ENCODE measurements around the gene HES7. TPM values are rescaled to one million over a fixed set of nuclear protein-coding genes. Genes with fewer than 3 reads are reported as not detected.

HES7 gene
- total RNA-seq, 1 donor from 2014 or later: 0.55 TPM

DNA sequence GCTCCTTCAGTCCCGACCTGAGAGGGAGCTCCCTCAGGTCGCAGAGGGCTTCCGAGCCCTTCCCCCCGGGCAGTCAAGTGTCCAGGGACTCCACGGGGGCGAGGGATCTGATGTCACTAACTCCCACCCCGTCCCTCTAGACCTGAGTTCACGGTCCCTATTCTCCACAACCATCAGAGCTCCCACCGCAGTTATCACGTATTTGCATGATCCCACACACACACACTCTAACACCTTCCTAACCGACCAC, 32.0 kb upstream of the HES7 start:
- intact Hi-C loops (cut with micrococcal nuclease): loop anchor here (1.0 to 10.0 kb wide), 10 partner anchors 17 to 921 kb away; partner anchors contain the start of genes CHD3, CTC1, DVL2 and PHF23

DNA sequence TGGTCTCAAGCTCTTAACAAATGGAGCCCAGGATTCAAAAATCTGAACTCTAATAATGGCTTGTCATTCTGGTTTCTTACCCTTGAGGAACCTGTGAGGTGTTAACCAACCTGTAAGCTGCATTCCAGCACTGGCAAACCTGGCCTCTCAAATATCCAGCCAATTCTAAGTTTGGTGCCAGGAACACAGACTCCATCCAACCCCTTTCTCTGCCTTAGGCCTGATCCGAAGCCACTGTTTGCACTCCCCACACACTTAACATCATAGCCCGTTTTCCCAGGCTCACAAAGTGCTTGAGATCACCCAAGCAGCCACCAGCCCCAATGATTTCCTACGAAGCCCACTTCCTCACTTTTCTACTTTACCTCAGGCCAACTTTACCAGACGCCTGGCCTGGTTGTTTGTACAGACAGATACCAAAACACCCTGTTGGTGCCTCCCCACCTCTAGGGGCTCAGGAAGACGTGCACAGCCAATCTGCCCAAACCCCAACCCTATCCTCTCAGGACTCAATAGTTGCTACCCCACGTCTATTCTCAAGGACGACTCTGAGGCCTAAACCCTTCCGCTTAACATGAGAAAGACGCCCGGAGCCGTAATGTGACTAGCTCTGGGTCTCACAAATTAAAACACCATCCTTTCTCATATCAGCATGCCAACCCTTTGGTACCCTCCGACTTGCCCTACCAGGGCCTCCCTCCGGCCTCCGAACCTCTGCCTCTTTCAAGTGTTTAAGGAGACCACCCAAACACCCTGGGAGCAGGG, 31.5 kb upstream of the HES7 start:
- intact Hi-C loops (cut with micrococcal nuclease): loop anchor here (10.0 kb wide), 2 partner anchors 271 to 921 kb away; partner anchors contain the start of genes CHD3, DVL2 and PHF23

DNA sequence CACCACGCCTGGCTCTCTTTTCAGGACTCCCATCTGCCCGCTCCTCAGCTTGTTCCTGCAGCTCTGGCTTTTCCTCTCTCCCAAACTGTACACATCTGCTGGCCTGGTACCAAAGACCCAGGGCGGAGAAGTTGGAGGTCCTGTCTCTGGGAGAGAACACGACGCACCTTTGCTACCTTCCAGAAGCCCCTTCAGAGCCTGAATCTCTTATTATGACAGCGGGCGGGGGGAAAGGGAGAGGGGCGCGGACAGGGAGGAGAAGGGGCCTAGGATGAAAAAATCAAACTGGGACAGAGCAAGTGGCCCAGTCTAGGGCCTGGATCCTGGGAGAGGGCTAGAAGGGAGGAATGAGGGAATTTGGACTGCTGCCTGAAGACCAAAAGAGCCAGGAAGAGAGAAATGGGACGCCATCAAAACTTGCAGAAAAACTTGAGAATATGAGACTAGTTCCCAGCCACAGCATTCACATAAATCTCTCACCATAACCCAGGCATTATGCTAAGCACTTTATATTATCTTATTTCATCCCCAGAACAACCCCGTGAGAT, 30.8 kb upstream of the HES7 start:
- intact Hi-C loops (cut with micrococcal nuclease): loop anchor here (10.0 kb wide), 2 partner anchors 270 to 920 kb away; partner anchors contain the start of genes CHD3, DVL2 and PHF23

DNA sequence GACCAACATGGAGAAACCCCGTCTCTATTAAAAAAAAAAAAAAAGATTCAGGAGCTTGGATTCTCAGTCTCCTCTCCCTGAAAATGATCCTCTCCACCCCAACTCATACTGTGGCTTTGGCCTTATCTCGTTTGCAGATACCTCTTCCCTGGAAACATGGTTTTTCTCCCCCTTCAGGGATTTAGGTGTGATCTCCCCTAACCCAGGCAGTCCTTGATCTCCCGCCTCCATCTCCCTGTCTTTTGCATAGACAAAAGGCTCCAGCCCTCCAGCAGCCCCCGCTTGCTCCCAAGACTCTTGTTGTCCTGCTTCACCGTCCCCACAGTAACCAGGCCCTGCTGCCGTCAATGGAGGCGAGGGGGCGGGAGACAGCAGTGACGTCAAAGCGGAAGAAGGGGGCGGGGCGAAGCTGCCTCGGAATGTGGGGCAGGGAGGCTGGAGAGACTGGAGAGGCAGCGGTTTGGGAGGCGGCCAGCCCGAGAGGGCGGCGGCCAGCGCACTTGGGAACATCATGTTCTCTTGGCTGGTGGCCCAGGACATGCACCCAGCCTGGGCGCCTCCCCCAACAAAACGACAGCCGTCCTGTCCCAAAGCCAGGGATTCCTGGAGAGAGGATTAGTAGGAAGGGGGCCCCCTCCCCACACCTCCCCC, 30.2 kb upstream of the HES7 start:
- intact Hi-C loops (cut with micrococcal nuclease): loop anchor here (10.0 kb wide), 2 partner anchors 269 to 919 kb away; partner anchors contain the start of genes CHD3, DVL2 and PHF23

DNA sequence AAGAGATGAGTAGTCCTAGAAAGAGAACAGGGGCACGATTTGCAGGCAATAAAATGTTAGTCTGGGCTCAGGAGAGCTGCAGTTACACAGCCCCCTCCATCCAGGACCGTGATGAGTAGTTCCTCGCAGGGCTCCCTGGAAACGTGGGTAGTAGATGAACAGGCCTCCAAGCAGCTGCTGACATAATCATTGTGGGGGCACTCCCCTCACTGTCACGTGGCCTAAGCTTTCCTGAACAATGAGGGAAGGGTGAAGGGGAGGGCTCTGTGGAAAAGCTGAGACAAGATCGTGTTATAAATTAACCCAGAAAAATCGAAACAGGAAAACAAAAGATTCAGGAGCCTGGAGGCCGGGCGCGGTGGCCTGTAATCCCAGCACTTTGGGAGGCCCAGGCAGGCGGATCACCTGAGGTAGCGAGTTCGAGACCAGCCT, 29.6 kb upstream of the HES7 start:
- intact Hi-C loops (cut with micrococcal nuclease): loop anchor here (10.0 kb wide), 2 partner anchors 269 to 919 kb away; partner anchors contain the start of genes CHD3, DVL2 and PHF23

DNA sequence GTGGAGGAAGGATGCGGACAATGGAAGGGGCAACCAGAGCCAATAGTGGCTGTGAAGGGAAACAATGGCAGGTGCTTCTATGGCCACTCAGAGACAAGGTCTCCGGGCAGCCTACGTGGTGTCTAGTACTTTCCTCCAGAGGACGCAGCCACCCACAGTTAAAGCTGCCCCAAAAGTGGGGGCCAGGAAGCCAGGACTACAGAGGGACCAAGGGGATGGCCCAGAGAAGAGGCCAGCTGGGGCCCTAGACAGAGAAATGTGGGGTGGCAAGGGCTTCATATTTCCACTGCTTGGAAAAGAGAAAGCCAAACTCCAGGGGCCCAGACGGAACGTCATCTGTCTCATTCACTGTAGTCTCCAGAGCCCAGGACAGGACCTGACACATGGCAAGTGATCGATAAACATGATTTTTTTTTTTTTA, 29.1 kb upstream of the HES7 start:
- intact Hi-C loops (cut with micrococcal nuclease): loop anchor here (10.0 kb wide), 2 partner anchors 268 to 918 kb away; partner anchors contain the start of genes CHD3, DVL2 and PHF23

DNA sequence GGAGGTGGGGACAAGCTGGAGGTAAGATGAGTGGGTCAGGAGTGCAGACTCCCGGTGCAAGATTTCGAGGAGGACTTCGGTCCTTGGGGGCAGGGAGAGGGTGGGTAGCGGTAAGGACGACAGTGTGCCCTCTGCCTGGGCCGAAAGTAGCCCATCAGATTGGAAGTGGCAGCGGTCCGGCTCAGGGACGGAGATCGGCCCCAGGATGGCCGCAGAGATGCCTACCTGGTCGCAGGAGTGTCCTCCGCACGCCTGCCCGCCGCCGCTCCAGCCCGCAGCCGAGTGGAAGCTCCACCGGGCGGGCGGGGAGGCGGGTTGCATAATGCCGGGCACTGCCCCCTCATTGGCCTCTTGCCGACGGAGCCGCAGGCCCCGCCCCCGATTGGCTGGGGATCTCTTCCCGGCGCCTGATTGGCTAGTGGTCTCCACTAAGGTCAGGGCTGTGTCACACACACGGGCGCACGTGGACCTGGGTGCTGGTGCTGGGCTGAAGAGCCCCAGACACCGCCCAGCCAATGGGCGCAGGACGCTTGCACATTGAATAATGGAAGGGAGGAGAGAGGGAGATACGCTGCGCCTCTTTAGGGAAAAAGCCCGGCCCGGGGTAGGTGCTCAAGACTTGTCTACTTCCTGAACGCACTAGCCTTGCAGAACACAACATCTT, 28.3 kb upstream of the HES7 start, which contains the start of gene PER1:
Gene PER1 (minus strand): TSS at position 293 of the 664 bp plus-strand sequence. CDS start 1,698 bp downstream, outside the sequence.
- intact Hi-C loops (cut with micrococcal nuclease): loop anchor here (10.0 kb wide), 2 partner anchors 267 to 917 kb away; partner anchors contain the start of genes CHD3, DVL2 and PHF23

DNA sequence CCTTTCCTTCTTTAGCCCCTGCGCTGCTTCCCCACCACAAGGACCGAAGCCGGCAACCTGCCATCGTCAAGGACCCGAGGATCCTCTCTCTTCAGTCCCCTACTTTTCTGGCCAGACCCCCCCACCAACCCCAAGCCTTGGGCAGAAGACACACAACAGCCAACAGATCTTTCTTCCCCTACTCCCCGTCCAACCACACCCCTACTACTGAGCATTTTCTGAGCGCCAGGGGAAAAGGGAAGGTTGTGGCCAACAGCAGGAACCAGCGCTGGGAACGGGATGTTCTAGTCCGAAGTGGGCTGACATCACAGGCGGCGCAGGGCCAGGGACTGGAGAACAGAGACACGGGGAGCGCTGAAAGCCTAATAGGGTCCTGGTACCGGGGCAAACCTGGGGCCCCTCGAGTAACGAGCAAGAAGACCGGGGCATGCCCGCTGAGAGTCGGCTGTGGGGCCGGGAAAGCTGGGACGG, 27.8 kb upstream of the HES7 start:
- intact Hi-C loops (cut with micrococcal nuclease): loop anchor here (1.0 to 10.0 kb wide), 3 partner anchors 12 to 917 kb away; partner anchors contain the start of genes CHD3, DVL2 and PHF23

DNA sequence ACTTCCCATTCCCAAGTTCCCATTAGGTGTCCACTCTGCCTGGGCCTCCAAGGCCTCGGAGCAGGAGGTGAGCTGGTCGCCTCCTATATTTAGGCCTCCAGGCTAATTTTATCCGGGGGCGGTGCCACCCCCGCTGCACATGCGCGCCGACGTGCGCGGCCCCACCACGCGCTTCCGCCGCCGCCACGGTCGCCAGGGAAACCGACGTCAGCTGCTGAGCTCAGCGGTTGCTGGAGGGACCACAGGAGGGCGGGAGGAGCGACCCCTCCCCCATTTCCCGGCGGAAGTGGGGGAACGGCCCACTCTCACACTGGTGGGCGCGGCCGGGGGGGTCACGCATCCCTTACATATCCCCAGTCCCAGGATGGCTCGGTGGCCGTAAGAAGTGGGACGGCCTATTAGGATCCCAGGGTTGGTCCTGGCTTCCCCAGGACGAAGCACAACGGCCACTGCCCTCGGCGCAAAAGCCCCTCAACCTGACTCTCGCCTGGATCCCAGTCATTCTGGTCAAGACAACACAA, 27.3 kb upstream of the HES7 start:
- intact Hi-C loops (cut with micrococcal nuclease): loop anchor here (1.0 to 10.0 kb wide), 3 partner anchors 12 to 916 kb away; partner anchors contain the start of genes CHD3, DVL2 and PHF23

DNA sequence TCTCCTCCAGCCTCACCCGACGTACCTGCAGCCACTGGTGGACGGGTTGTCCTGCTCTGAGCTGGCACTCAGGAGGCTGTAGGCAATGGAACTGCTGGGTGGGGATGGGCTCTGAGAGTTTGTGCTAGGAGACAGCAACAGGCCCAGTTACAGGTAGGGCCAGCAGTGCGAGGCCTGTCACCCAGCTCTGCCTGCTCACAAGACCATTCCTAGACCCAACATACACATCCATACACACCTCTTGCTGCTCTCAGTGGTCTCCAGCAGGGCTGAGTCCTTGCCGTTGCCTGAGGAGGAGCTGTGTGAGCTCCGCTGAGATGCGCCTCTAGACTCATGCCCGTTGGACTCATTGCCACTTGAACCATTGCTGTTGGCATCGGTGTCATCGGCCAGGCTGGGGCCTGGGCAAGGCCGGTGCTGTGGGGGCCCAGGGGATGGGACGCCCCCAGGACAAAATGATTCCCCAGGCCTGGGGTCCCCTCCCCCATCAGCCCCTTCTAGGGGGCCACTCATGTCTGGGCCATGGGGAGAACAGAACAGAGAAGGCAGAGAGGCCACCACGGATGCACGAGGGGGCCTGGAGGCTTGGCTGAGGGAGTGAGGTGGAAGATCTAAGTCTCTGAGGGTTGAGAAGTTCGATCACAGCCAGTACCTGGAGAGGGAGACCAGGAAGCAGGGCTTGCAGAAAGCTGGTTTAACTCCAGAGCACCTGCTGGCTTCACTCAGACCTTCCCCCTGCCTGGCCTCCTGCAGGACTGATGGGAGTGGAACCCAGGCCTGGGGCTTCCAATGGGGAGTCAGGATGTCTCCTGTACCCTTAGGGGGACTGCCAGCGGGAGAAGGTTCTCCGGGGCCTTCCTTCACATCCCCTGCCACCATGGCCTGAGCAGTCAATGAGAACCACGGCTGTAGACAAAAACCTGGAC, 26.6 kb upstream of the HES7 start:
- intact Hi-C loops (cut with micrococcal nuclease): loop anchor here (1.0 to 10.0 kb wide), 3 partner anchors 11 to 916 kb away; partner anchors contain the start of genes CHD3, DVL2 and PHF23

DNA sequence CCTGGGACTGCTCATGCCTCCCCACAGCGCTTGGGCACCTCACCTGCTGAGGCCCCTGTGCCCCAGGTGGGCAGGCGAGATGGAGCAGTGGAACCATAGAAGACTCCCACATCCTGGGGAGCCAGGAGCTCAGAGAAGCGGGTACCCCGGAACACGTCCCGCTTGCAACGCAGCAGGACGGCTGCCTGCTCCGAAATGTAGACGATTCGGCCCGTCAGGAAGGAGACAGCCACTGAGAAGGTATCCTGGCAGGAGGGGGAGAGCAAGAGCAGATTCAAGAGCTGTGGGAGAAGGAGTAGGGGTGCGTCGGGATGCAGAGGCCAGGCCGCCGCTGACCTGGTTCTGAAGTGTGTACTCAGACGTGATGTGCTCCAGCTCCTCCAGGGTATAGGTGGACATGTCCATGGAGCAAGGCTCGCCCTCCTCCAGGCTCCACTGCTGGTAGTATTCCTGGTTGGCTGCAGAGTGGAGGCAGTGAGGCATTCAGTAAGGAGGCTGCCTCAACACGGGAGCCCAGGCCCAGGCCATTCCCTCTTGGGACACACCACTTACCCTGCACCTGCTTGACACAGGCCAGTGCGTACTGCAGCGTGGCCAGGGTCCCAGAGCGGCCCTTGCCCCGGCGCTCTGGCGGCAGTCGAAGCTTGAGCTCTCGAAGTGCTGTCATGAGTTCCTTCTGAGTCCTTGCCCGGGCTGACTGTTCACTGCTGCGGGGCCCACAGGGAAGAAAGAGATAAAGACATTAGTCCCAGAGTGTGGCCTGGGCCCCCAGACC, 25.7 kb upstream of the HES7 start:
- intact Hi-C loops (cut with micrococcal nuclease): loop anchor here (10.0 kb wide), 2 partner anchors 265 to 915 kb away; partner anchors contain the start of genes CHD3, DVL2 and PHF23

DNA sequence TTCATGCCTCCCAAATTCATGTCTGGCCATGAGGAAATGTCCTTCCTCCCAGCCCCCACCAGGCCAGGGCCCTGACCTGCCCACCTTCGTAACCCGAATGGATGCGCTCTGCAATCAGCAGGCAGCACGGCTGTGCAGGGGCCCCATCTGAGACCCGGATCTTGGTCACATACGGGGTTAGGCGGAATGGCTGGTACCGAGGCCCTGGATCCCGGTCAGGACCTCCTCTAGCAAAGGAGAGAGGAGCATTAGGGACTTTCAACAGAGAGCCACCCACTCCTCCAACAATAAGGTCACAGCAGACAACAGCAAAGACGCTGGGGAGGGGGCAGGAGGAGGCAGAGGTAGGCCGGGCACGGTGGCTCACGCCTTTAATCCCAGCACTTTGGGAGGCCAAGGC, 24.7 kb upstream of the HES7 start:
- intact Hi-C loops (cut with micrococcal nuclease): no loop called here

DNA sequence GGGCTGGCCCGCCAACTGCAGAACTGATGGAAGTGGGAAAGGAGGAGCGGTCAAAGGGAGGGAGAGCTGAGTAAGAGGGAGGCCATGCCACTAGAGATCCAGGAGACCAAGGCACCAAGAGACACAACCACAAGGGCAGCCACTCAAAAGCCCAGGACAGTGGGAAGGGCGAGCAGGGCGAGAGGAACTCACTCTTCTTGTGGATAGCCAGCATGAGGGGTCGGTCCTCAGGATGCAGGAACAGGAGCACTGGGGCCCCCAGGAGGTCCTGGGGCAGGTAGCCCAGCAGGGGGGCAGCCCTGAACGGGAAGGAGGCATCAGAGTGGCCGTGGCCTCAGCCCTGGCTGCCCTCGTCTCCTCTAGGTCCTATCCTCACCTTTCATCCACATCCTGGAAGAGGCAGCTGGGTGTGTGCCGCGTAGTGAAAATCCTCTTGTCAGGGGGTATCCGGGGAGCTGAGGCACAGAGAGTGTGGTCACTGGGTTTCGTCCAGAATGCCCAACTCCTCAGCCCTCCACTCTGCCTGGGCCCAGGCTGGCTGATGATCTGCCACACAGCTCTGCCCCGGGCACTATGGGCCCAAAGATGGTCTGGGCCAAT, 24.0 kb upstream of the HES7 start:
- intact Hi-C loops (cut with micrococcal nuclease): no loop called here

DNA sequence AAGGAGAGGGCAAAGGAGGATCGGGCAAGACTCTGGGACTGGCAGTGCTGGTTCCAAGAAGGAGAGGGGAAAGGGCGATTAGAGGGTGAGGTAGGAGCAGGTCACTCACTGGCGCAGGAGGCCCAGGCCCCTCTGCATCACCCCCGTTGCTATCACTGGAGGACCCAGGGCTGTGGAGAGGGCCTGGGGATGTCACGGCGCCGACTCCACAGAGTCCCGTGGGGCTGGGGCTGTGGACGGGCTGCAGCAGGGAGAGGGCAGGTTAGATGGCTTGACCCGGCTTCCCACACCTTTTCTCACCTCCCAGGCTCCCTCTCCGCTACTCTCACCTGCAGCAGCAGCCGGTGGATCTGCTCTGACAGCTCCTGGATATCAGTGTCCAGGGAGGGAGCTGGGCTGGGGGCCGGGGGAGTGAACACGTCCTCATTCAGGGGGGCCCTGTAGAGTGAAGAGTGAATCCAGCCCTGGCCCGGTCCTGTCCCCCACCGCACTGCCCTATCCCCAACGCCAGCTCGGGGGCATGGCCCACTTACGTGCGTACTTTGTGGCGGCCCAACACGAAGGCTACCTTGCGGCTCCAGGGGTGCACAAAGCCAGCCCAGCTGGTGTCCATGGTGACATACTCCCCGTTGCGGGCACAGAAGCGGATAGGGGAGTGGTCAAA, 23.4 kb upstream of the HES7 start:
- intact Hi-C loops (cut with micrococcal nuclease): no loop called here

DNA sequence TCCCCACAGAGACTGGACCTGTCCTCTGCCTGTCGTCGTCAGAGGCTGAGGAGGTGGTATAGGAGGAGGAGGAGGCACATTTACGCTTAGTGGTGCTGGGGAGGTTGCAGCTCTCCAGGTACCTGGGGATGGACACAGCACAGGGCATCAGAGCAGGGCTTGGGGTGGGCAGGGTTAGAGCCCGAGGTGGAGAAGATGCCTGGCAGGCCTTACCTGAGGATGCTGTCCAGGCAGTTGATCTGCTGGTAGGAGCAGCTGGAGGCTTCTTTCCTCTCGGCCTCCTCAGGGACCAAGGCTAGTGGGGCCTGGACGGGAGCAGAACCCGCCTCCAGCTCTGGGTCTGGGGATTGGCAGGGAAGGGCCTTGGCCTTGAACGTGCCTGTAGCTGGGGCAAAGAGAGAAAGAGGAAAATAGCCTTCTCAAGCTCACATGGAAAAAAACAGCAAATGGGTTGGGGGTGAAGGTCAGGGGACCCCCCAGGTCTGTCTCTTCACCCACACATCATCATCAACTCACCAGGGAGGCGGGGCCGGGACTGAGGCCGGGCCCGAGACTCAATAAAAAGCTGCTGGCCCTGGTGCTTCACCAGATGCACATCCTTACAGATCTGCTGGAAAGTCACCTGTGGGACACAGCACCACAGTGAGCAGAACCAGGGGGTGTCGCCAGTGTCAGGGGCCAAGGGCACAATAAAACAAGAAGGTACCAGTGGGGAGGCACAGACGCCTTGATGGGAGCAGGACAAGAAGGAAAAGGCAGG, 22.7 kb upstream of the HES7 start:
- intact Hi-C loops (cut with micrococcal nuclease): no loop called here

DNA sequence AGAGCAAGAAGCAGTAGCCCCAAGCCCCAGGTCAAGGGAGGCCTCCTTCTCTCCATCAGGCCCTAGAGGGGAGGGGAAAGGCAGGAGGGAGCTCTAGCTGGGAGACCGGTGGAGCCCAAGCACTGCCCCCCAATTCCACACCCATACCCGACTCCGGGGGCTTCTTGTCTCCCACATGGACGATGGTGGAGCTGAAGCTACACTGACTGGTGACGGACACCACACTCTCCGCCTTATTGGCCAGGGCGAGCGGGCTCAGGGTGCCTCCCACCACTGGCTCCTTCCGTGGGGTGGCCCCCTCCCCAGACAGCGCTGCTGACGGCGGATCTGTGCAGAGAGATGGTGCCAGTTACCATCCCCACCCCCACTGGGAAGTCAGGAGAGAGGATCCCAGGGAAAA, 21.9 kb upstream of the HES7 start:
- intact Hi-C loops (cut with micrococcal nuclease): no loop called here
